ENCODE measurements around the gene DYRK1A.

- TF ChIP-seq CTCF (IDR thresholded peaks at IDR 0.05; ENCODE audit: poor library complexity, severe bottlenecking) = no peak
- TF ChIP-seq EP300 (conservative IDR thresholded peaks at IDR 0.05; ENCODE audit: poor library complexity, severe bottlenecking) = no peak
- TF ChIP-seq REST (IDR thresholded peaks at IDR 0.05; ENCODE audit: borderline replicate concordance) = no peak
- no peak for TF ChIP-seq EZH2 (IDR thresholded peaks at IDR 0.05; ENCODE audit: borderline replicate concordance, insufficient read depth, low read length, poor library complexity, severe bottlenecking)
- TF ChIP-seq SMC3 (conservative IDR thresholded peaks at IDR 0.05; ENCODE audit: poor library complexity) = no peak
- no peak for TF ChIP-seq TAF1 (IDR thresholded peaks at IDR 0.05; ENCODE audit: low read depth)
- TF ChIP-seq RAD21 (conservative IDR thresholded peaks at IDR 0.05) = no peak
Measured at GRCh38 chr21:37552496-37553029, 186.0 kb downstream of the DYRK1A start.
